ENCODE measurements around the gene SPSB2. TPM values are rescaled to one million over a fixed set of nuclear protein-coding genes. Genes with fewer than 3 reads are reported as not detected.
A peak's percentile ranks its signal among the peaks of the same experiment; 100 is the strongest.

The SPSB2 gene
- total and polyA plus RNA-seq, 8 donors, result 5.1 to 24.0 (median 9.9) TPM; not detected in 1

DNA sequence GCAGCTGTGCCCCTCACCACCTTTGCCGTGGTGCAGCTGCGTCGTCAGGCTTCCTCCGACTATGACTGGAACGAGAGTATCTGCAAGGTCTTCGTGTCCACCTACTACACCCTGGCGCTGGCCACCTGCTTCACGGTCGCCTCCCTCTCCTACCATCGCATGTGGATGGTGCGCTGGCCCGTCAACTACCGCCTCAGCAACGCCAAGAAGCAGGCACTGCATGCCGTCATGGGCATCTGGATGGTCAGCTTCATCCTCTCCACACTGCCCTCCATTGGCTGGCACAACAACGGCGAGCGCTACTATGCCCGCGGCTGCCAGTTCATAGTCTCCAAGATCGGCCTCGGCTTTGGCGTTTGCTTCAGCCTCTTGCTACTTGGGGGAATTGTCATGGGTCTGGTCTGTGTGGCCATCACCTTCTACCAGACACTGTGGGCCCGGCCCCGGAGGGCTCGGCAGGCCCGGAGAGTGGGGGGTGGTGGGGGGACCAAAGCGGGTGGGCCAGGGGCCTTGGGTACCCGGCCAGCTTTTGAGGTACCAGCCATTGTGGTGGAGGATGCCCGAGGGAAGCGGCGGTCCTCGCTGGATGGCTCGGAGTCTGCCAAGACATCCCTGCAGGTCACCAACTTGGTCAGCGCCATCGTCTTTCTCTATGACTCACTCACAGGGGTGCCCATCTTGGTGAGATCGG, 48.9 kb downstream of the SPSB2 start:
- H3K4me1 ChIP-seq, result peaks cover 28 to 61% (median 48%) of the 10 kb centered on the region in 4 donors
- DNase-seq, result no peak
- 81 to 86% (median 84%) methylated on average over 29 to 37 of the region's 37 CpGs for WGBS, 5 donors
- H3K4me3 ChIP-seq, result no peak overlapping the region
- H3K27me3 ChIP-seq, result peaks cover 0 to 94% (median 38%) of the 10 kb centered on the region in 3 donors
- H3K27ac ChIP-seq, result no peak overlapping the region
- intact Hi-C loops (cut with DNase I; ENCODE audit: low total_unique reads), result loop anchor here (10.0 kb wide), 1 partner anchor 79 kb away; no protein-coding TSS in a partner anchor
- no peaks in the 10 kb centered on the region for H3K36me3 ChIP-seq
- TF ChIP-seq POLR2A (IDR thresholded peaks at IDR 0.05), result no peak
- TF ChIP-seq EP300 (IDR thresholded peaks at IDR 0.05), result no peak
- TF ChIP-seq, protein P1, sequence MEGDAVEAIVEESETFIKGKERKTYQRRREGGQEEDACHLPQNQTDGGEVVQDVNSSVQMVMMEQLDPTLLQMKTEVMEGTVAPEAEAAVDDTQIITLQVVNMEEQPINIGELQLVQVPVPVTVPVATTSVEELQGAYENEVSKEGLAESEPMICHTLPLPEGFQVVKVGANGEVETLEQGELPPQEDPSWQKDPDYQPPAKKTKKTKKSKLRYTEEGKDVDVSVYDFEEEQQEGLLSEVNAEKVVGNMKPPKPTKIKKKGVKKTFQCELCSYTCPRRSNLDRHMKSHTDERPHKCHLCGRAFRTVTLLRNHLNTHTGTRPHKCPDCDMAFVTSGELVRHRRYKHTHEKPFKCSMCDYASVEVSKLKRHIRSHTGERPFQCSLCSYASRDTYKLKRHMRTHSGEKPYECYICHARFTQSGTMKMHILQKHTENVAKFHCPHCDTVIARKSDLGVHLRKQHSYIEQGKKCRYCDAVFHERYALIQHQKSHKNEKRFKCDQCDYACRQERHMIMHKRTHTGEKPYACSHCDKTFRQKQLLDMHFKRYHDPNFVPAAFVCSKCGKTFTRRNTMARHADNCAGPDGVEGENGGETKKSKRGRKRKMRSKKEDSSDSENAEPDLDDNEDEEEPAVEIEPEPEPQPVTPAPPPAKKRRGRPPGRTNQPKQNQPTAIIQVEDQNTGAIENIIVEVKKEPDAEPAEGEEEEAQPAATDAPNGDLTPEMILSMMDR (IDR thresholded peaks at IDR 0.05), result no peak
- TF ChIP-seq POLR2AphosphoS5 (IDR thresholded peaks at IDR 0.05), result no peak
- no peaks in the 10 kb centered on the region for H3K9me3 ChIP-seq

DNA sequence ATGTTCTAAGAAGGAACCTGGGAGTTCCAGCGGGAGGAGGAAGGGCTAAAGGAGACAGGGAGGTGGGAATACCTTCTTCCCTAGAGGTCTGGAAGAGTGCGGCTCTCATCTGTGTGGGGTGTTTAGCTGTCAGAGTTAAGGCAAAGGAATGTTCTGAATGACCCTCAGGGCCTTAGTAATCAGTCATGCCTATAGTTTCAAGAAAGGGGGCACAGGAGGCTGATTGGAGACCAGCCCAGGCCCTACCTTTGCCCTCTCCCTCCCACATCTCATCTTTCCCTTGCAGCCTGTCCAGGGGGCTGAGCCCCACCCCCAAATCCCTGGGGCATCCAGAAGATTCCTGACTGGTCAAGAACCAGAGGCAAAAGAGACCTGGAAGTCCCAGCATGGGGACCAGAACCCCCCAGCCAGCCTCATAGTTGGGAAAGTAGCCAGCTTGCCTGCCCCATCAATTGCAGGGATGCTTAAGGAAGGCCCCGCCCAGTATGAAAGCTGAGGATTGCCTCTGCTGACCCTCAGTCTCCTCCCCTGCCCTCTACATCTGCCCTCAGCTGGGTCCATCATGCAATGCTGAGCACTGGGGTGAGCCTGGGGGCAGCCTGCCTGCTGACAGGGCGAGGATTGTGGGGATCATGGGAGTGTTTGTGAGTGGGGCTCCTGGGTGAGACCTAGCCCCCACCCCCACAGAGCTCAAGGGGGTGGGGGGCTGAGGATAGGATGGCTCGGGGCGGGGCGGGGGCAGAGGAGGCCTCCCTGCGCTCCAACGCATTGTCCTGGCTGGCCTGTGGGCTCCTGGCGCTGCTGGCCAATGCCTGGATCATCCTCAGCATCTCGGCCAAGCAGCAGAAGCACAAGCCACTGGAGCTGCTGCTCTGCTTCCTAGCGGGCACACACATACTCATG, 49.7 kb downstream of the SPSB2 start:
- no peak overlapping the region for H3K27ac ChIP-seq
- no peaks in the 10 kb centered on the region for H3K9me3 ChIP-seq
- peak in 1 of 2 donors; percentile 23 for DNase-seq
- intact Hi-C loops (cut with DNase I; ENCODE audit: low total_unique reads), result loop anchor here (10.0 kb wide), 1 partner anchor 79 kb away; no protein-coding TSS in a partner anchor
- 62 to 74% (median 70%) methylated on average over 5 to 12 of the region's 12 CpGs for WGBS, 5 donors
- no peak overlapping the region for H3K4me3 ChIP-seq
- no peak for TF ChIP-seq POLR2AphosphoS5 (IDR thresholded peaks at IDR 0.05)
- TF ChIP-seq, protein P1 (IDR thresholded peaks at IDR 0.05), result no peak
- TF ChIP-seq EP300 (IDR thresholded peaks at IDR 0.05), result no peak
- no peak for TF ChIP-seq POLR2A (IDR thresholded peaks at IDR 0.05)
- peaks cover 0 to 86% (median 38%) of the 10 kb centered on the region in 3 donors for H3K27me3 ChIP-seq
- H3K4me1 ChIP-seq, result peaks cover 28 to 54% (median 44%) of the 10 kb centered on the region in 4 donors
- no peaks in the 10 kb centered on the region for H3K36me3 ChIP-seq

DNA sequence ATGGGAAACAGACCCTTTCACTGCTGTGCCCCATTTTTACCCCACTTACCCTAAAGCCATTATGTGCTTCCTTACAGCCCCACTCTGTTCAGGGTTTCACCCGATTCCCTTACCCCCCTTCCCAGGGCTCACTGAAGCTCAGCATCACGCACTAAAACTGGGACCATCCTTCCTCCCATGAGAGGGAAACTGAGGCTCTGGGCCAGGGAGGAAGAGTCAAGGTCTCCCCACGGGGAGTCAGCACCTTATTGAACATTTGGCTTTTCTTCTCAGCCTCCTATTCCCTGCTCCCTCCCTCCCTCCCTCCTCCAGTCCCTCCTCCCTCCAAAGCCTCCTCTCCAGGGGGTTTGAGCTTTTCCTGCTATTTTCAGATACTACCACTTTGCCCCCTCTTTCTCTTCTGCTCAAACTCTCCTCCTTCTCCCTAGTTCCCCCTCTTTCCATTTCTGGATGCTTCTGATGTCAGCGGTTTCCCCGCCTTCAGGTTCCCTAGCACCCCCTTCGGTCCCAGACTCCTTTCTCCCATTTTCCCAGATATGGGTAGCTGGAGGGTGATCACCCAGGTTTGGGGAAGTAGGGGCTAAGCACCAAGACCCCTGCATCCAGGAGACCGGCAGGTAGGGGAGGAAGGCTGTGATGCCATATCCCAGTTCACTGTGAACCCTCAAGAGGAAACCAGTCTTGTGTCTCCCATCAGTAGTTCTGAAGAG, 50.5 kb downstream of the SPSB2 start:
- Histone ChIP-seq H3K36me3 (no peaks in the 10 kb centered on the region), H3K27me3 (peaks cover 0 to 77% (median 38%) of the 10 kb centered on the region in 3 donors), H3K9me3 (no peaks in the 10 kb centered on the region), H3K4me3 (peak overlapping the region in 2 of 4 donors; percentile 48 to 49), H3K27ac (no peak overlapping the region), H3K4me1 (peaks cover 28 to 46% (median 37%) of the 10 kb centered on the region in 4 donors)
- WGBS, 5 donors, result 50 to 59% (median 55%) methylated on average over 7 of the region's 7 CpGs
- no peak for TF ChIP-seq POLR2AphosphoS5 (IDR thresholded peaks at IDR 0.05)
- no peak for TF ChIP-seq EP300 (IDR thresholded peaks at IDR 0.05)
- TF ChIP-seq POLR2A (IDR thresholded peaks at IDR 0.05), result no peak
- TF ChIP-seq, protein P1 (IDR thresholded peaks at IDR 0.05), result no peak
- intact Hi-C loops (cut with DNase I; ENCODE audit: low total_unique reads), result loop anchor here (10.0 kb wide), 1 partner anchor 78 kb away; no protein-coding TSS in a partner anchor
- no peak for DNase-seq
